NB4 (cell line): ENCODE data around the gene MECP2.

Experiments used
- CTCF ChIP-seq: IDR thresholded peaks from one replicate; pipeline ENCODE4 v1.5.1; 2012; ENCODE audit warnings: low read depth, low read length
- MAX ChIP-seq: IDR thresholded peaks from 2 replicates; pipeline ENCODE4 v1.6.1; 2011; ENCODE audit warnings: low read depth, low read length
- POLR2A ChIP-seq: IDR thresholded peaks from 2 replicates; pipeline ENCODE4 v1.6.1; 2011; ENCODE audit warnings: mild to moderate bottlenecking; ENCODE audit not compliant: insufficient read length; ENCODE audit errors: extremely low read depth

GRCh38 chrX:154016366-154017076, 81.0 kb downstream of the MECP2 start:
- no peak for TF ChIP-seq CTCF
- no peak for TF ChIP-seq POLR2A
- TF ChIP-seq MAX = no peak
